GM19238 (cell line): Measurements from ENCODE around the gene WDR18.

Experiments used
- DNase-seq: peaks from one replicate; pipeline ENCODE4 v3.0.0; 2011; ENCODE audit warnings: low spot score; ENCODE audit not compliant: insufficient read length

Gene WDR18

DNA sequence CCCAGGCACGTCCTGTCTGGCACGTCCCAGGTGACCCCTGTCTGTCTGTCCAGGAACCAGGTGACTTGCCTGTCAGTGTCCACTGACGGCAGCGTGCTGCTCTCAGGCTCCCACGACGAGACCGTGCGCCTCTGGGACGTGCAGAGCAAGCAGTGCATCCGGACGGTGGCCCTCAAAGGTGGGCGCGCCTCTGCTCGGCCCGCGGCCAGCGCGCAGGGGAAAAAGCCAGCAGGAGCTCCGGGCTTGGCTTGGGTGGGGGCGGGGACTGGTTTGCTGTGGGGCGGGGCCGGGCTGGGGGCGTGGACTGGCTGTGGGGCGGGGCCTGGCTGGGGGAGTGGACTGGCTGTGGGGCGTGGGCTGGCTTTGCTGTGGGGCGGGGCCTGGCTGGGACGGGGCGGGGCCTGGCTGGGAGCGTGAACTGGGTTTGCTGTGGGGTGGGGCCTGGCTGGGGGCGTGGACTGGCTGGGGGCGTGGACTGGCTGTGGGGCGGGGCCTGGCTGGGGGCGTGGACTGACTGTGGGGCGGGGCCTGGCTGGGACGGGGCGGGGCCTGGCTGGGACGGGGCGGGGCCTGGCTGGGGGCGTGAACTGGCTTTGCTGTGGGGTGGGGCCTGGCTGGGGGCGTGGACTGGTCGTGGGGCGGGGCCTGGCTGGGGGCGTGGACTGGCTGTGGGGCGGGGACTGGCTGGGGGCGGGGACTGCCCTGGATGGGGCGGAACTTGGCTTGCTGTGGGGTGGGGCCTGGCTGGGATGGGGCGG, 7.2 kb downstream of the WDR18 start:
- DNase-seq, result no peak

DNA sequence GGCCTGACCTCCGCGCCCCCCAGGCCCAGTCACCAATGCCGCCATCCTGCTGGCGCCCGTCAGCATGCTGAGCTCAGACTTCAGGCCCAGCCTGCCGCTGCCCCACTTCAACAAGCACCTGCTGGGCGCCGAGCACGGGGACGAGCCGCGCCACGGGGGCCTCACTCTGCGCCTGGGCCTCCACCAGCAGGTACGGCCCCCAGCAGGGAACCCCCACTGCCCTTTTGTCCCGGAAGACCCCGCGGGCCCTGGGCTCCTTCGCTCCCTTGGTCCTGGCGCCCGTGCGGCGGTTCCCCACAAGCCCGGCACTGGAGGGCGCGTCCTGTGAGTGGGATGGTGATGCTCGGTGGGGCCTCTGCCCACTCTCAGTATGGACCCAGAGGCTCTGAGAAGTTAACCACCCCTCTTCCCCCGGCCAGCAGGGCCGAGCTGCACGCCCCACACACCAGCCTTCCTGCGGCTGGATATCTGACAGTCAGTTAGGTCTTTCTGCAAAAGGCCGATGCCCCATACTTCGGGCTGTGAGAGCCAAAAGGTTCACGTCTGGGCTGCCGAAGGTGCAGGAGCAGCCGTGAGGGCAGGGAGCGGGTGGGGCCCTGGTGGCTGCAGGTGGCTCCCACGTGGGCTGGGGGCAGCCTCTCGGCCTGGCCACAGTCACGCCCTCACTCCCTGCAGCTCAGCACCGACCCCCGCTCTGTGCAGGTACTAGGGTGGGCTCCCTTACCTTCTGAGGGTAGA, 8.0 kb downstream of the WDR18 start:
- no peak for DNase-seq

DNA sequence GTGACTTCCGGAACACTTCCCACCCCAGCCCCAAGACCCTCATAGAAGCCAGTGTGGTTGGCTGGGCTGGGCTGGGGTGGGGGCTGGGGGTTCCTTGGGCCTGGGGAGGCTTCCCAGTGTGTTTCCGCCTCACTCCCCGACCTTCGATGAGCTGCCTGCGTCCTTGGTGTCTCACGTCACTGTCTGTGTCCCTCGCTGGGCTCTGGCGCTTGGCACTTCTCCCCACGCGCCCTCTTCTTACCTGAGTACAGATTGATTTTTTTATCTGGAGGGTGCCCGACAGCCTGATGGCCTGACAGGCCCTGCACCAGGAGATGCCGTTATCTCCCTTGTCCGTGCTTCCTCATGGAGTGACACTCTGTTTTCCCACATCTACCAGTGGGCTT, 8.5 kb downstream of the WDR18 start:
- no peak for DNase-seq

DNA sequence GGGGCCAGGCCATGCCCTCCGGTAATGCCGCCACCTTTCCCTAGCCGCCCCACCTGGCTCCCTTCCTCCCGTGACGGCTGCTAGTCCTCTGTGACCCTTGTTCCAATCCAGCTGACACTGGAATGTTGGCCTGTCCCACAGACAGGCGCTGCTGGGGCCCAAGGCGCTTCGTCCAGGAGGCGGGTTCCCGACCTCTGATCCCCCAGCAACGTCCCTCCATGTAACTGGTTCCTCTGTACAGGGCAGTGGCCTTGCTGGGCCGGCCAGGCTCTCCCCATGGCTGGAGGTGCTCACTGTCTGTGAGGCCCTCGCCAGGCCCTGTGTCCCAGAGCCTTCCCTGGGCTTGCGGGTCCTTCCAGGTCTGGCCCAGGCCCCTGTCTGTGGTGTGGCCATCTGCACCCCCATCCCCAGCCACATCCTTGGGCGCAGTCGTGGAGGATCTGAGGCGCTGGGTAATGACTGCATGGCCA, 9.3 kb downstream of the WDR18 start:
- DNase-seq, result no peak

DNA sequence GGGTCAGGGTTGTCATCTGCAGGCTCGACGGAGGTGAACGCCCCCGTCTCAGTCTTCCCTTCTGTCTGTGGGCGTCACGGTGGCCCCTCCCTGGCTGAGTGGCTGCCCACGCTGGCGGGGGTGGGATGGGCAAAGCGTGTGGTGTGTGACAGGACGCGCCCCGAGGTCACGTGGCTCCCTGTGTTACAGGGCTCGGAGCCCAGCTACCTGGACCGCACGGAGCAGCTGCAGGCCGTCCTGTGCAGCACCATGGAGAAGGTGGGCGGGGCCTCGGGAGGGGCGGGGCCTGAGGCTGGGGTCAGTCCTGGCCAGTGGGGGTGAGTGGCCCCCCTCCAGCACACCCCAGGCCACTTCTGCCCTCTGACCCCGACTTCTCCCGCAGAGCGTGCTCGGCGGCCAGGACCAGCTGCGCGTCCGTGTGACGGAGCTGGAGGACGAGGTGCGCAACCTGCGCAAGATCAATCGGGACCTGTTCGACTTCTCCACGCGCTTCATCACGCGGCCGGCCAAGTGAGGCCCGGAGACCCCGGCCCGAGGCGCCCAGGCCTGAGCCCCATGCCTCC, 9.8 kb downstream of the WDR18 start:
- no peak for DNase-seq

DNA sequence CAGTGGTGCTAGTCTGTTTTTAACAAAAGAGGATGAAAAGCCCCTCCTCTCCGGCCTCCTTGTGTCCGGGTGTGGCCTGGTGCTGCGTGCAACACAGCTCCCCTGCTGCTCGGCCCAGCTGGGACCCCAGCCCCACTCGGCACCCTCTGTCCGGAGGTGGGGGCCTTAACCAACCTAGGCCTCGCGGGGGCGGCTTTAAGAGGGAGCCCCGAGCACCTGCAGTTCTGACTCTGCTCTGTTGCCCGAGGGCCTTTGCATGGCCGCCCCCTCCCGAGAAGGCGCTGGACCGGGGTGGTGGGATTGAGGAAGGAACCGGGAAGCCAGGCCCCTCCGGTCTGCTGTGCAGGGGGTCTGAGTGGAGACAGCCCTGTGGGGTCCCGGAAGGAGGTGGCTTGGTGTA, 10.4 kb downstream of the WDR18 start:
- DNase-seq, result no peak

DNA sequence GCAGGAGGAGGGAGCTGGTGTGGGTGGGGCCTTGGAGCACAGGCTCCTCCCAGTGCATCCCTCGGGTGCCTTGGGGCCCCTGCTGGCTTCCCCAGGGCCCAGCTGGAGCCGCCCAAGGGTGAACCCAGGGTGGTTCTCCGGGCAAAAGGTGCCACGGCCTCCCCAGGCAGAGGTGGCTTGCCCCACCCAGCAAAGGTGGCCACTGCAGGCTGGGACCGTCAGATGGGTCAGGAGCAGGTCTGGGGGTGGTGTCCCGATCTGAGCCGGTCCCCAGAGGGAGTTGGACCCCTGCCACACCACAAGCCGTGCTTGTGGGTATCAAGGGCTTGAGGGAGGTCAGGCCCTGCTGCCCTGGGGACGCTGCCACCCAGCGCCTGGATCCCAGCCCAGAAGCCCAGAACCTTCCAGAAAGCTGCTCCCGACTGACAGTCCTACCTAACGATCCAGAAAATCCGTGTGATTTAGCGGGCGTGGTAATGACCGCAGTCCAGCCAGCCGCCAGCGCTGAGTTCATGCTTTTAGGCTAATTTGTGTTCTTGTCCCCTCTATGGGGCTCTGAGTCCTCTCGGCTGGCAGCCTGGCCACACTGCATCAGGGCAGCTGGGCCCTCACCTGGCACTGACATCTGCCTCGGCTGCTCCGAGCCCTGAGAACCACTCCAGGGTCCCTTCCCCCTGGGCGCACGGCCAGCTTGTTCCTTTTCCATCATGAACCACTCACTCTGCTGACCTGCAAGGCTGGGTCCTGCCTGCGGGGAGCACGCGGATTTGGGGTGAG, 11.1 kb downstream of the WDR18 start:
- DNase-seq, result no peak

DNA sequence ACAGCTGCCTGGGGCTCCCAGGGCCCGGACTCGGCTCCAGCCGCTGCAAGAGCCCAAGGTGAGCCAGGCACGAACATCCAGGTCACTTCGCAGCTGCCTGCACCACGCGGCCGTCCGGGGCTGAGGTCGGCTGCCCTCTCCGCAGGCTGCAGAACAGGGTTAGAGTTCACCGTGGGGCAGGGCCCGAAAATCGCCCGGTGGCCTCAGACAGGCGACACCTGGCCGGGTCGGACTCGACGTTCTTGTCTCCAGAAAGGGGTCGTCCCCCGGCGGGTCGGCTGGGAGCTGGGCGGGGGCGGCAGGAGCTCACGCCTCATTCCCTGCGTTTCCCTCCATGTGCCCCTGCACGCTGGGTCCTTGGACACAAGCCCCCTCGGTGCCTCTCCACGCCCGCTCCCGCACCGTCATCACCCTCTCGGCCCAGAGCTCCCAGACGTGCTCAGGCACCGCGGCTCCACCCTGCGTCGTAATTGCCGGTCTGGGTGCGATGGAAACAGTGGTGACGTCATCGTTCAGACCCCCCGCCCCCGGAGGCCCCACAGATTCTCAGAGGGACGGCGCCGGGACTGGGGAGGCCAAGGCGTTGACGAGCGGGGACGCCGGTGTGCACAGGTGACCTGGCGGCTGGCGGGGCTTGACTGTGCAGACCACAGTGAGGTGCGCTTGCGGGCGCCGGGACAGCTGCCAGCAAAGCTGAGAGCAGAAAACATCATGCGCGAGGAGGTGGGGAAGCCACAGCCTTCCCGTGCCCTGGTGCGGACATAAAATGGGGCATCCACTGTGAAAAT, 12.1 kb downstream of the WDR18 start:
- DNase-seq, result peak; percentile 62

DNA sequence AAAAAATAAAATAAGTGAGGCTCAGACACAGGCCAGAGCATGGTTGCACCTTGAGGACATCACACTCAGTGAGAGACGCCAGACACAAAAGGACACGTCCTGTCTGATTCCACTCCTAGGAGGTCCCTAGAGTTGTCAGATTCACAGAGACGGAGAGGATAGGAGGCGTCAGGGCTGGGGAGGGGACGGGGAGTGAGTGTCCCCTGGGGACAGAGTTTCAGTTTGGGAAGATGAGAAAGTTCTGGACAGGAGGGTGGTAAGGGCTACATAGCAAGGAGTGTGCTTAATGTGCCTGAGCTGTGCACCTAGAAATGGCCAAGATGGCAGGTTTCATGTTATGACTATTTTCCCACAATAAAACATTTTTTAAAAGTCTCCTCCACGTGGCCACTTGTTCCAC, 13.9 kb downstream of the WDR18 start:
- no peak for DNase-seq

DNA sequence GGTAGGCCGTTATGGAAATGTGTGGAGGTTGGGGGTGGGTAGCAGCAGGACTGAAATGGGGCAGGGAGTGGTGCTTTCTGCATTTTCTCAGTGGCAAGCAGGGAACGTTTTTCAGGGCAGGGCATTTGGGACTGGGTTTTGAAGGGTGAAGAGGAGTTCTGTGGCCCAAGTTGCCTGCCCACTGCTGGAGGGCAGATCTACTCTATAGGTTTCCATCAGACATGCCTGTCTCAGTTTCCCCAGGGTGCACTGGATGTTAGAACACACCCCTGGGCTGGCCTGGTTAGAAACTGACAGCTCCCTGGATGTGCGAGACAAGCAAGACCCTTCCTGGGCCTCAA, 15.2 kb downstream of the WDR18 start:
- DNase-seq, result no peak

DNA sequence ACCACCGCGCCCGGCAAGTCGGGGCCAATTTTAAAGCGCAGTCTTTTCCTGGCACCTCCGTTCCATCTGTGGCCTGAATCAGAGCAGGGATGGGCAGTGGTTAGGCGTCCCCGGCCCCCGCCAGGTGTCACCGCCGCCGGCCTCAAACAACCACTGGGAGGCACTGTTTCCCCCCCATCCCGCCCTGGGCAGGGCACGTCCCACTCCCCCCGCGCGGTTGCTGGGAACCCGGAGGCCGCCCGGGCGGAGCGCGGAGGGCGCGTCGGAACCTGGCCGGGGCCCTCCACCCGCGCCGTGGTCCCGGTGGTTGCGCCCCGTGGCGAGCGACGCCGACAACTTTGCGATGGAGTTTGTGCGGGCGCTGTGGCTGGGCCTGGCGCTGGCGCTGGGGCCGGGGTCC, 15.9 kb downstream of the WDR18 start, which contains the start of gene GRIN3B:
TSS of gene GRIN3B (plus strand) at position 325 of the 400 bp plus-strand sequence. CDS start at position 344, 19 bp downstream.
- DNase-seq, result peak; percentile 84

DNA sequence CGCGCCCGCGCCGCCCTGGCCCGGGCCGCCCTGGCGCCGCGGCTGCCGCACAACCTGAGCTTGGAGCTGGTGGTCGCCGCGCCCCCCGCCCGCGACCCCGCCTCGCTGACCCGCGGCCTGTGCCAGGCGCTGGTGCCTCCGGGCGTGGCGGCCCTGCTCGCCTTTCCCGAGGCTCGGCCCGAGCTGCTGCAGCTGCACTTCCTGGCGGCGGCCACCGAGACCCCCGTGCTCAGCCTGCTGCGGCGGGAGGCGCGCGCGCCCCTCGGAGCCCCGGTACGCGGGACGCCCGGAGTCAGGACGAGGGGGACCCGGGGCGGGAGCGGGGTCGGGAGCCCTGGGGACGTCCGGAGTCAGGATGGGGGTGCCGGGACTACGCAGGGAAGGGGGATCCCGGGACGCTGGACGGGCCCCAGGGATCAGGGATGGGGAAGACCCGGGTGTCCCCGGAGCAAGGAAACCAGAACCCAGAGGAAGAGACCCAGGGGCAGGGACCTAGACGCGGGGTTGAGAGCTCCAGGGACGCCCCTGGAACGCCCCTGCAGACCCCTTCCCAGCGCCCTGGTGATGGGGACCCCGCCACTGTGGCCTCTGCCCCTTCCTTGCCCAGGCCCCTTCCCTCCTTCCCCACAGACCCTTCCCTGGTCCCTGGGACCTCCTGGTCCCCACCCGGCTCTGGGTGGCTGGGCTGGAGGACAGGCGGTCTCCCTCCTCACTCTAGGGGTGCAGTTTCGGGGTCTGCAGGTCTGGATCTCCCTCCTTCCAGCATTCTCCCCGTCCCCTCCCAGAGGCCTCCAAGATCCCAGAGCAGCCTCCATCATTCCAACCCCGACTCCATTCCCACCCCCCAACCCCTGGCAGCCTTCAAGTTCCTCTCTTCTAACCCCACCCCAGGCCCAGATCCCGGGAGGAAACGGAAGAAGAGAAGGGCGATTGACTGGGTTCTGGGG, 16.7 kb downstream of the WDR18 start:
- DNase-seq, result no peak

DNA sequence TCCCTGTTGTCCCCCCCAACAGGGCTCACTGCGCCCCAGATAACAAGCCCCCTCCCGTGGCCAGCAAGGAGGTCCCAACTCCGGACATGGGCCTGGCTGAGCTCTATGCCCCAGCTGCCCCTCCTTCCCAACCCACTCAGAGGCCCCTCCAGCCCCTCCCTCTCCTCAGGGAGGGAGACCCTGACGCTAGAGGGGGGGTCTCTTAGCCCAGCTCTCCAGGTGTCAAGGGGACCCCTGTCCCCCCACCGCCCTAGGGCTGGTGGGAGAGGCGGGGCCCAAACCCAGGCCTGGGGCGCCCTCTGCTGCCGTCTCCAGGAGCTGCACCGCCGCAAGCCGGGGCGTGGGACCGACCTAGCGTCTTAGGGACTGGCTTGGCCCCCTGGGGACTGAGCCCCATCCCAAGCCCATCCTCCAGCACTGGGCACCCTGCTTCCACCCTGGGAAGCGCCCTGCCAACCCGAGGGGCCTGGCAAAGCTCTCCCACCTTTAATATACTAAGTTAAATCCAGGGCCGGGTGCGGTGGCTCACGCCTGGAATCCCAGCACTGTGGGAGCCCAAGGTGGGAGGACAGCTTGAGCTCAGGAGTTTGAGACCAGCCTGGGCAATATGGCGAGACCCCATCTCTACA, 17.5 kb downstream of the WDR18 start:
- peak; percentile 85 for DNase-seq

DNA sequence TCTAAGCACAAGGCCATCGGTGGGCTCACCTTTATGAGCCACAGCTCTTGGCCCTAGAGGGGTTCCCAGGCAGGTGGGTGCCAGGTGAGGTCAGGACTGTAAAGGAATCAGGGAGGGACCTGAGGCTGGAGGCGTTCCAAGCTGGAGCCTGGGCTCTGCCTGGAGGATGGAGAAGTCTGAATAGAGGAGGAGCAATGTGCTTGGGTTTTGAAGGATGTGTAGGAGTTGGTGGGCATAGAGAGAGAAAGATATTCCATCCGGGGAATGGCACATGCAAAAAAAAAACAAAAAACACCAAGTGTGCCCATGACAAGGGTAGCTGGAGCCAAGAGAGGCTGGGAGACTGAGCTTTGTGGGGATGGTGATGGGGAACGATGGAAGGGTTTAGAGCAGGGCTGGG, 18.5 kb downstream of the WDR18 start:
- DNase-seq, result no peak

DNA sequence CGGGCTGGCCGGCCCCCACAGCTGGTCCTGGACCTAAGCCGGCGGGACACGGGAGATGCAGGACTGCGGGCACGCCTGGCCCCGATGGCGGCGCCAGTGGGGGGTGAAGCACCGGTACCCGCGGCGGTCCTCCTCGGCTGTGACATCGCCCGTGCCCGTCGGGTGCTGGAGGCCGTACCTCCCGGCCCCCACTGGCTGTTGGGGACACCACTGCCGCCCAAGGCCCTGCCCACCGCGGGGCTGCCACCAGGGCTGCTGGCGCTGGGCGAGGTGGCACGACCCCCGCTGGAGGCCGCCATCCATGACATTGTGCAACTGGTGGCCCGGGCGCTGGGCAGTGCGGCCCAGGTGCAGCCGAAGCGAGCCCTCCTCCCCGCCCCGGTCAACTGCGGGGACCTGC, 19.1 kb downstream of the WDR18 start:
- DNase-seq, result no peak

DNA sequence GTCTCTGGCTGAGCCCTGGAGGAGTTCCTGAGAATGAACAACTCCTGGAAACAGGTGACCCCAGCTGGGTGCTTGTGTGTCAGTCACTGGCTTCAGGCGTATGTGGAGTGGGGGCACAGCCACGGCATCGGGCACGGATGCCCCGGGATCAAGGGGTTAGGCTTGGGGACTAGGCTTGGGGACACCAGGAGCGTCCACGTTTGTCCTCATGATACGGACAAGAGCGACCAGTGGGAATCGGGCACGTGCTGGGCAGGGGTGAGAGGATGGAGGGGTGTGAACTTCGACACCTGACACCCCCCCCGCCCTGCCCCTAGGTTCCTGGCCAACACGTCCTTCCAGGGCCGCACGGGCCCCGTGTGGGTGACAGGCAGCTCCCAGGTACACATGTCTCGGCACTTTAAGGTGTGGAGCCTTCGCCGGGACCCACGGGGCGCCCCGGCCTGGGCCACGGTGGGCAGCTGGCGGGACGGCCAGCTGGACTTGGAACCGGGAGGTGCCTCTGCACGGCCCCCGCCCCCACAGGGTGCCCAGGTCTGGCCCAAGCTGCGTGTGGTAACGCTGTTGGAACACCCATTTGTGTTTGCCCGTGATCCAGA, 20.2 kb downstream of the WDR18 start:
- DNase-seq, result no peak

DNA sequence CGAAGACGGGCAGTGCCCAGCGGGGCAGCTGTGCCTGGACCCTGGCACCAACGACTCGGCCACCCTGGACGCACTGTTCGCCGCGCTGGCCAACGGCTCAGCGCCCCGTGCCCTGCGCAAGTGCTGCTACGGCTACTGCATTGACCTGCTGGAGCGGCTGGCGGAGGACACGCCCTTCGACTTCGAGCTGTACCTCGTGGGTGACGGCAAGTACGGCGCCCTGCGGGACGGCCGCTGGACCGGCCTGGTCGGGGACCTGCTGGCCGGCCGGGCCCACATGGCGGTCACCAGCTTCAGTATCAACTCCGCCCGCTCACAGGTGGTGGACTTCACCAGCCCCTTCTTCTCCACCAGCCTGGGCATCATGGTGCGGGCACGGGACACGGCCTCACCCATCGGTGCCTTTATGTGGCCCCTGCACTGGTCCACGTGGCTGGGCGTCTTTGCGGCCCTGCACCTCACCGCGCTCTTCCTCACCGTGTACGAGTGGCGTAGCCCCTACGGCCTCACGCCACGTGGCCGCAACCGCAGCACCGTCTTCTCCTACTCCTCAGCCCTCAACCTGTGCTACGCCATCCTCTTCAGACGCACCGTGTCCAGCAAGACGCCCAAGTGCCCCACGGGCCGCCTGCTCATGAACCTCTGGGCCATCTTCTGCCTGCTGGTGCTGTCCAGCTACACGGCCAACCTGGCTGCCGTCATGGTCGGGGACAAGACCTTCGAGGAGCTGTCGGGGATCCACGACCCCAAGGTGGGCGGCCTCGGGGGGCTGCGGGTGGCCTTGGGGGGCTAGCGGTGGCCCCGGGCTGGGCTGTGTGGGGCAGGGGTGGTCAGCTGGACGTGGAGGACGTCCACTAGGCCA, 20.9 kb downstream of the WDR18 start:
- no peak for DNase-seq
